Muscle of leg (tissue), 9 donors: ENCODE data around the gene SMCO3. TPM values are rescaled to one million over a fixed set of nuclear protein-coding genes. Genes with fewer than 3 reads are reported as not detected.

Experiments used
- polyA plus RNA-seq, 8 donors: library from polyadenylated mRNA; unstranded; fragments of 120-200 nt; gene quantifications; one replicate each; pipeline versions ENCODE4 v1.2.1 to v1.2.3, GENCODE V29; 2013; ENCODE audit warnings: inconsistent platforms in 1 of 8, low replicate concordance in 1 of 8; ENCODE audit not compliant: insufficient read length in 8 of 8, insufficient read depth in 1 of 8
- total RNA-seq: library from RNA; stranded (reverse); fragments of 120-200 nt; gene quantifications from one replicate; pipeline ENCODE4 v1.2.4, GENCODE V29; 2013

Gene SMCO3
- total and polyA plus RNA-seq, 9 donors = 0.07 to 0.57 (median 0.22) TPM; not detected in 1

Other genes starting within 250 kb of the SMCO3 start
- 23.2 TPM for gene PLBD1, start 246.3 kb downstream of the SMCO3 start, total RNA-seq
- 10 to 100 TPM; 16.0 to 27.2 (median 24.1) TPM for gene PLBD1, start 246.3 kb downstream of the SMCO3 start, polyA plus RNA-seq
- gene GUCY2C, start 117.6 kb downstream of the SMCO3 start, total RNA-seq = not detected
- gene GUCY2C, start 117.6 kb downstream of the SMCO3 start, polyA plus RNA-seq = 1 to 10 TPM in 2 of 8 donors, under 1 TPM in 6; 0.11 to 6.7 (median 0.22) TPM
- gene WBP11, start 10.7 kb downstream of the SMCO3 start, total RNA-seq = 12.7 TPM
- 10 to 100 TPM; 50.1 to 67.4 (median 58.0) TPM for gene WBP11, start 10.7 kb downstream of the SMCO3 start, polyA plus RNA-seq
- 1.4 TPM for gene C12orf60, start 10.5 kb downstream of the SMCO3 start, total RNA-seq
- 1 to 10 TPM in 7 of 8 donors, under 1 TPM in 1; 0.85 to 1.6 (median 1.3) TPM for gene C12orf60, start 10.5 kb downstream of the SMCO3 start, polyA plus RNA-seq
- 0.09 TPM for gene ART4, start 29.3 kb upstream of the SMCO3 start, total RNA-seq
- under 1 TPM; 0.05 to 0.51 (median 0.13) TPM for gene ART4, start 29.3 kb upstream of the SMCO3 start, polyA plus RNA-seq
- 500 TPM for gene MGP, start 71.7 kb upstream of the SMCO3 start, total RNA-seq
- gene MGP, start 71.7 kb upstream of the SMCO3 start, polyA plus RNA-seq = 100 to 1,000 TPM; 148 to 388 (median 243) TPM
- 0.13 TPM for gene ERP27, start 124.4 kb upstream of the SMCO3 start, total RNA-seq
- gene ERP27, start 124.4 kb upstream of the SMCO3 start, polyA plus RNA-seq = 1 to 10 TPM in 1 of 8 donors, under 1 TPM in 7; 0.09 to 1.2 (median 0.50) TPM
- 37.9 TPM for gene ARHGDIB, start 147.4 kb upstream of the SMCO3 start, total RNA-seq
- 10 to 100 TPM; 37.8 to 47.6 (median 42.1) TPM for gene ARHGDIB, start 147.4 kb upstream of the SMCO3 start, polyA plus RNA-seq
- not detected for gene PDE6H, start 158.9 kb upstream of the SMCO3 start, total RNA-seq
- not detected for gene PDE6H, start 158.9 kb upstream of the SMCO3 start, polyA plus RNA-seq